GM21528 (cell line): ENCODE results near the gene TTLL8.

ENCODE experiments used
- ATAC-seq: cut with Tn5 transposase; IDR thresholded peaks from one replicate; pipeline ENCODE4 v1.9.1; 2021; ENCODE audit warnings: mild to moderate bottlenecking, moderate library complexity; ENCODE audit not compliant: unreplicated experiment, low FRiP score

Gene TTLL8

DNA sequence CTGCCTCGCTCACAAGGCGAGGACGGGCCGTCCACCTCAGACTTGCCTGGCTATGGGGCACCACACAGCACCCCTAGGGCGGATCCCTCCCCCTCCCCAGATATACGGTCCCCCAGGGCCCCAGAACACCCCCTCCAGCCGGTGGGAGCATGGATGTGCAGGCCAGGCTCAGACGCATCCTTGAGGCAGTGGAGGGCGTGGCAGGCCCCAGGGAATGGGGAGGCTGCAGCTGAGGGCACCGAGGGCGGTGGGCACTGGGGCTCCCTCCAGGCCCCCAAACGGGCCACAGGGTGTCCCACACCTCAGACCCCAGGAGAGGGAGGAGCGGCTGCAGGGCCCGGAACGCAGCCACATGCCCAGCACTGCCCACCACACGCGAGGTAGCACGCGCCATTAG is 12.1 kb downstream of the TTLL8 start:
- no peak for ATAC-seq

DNA sequence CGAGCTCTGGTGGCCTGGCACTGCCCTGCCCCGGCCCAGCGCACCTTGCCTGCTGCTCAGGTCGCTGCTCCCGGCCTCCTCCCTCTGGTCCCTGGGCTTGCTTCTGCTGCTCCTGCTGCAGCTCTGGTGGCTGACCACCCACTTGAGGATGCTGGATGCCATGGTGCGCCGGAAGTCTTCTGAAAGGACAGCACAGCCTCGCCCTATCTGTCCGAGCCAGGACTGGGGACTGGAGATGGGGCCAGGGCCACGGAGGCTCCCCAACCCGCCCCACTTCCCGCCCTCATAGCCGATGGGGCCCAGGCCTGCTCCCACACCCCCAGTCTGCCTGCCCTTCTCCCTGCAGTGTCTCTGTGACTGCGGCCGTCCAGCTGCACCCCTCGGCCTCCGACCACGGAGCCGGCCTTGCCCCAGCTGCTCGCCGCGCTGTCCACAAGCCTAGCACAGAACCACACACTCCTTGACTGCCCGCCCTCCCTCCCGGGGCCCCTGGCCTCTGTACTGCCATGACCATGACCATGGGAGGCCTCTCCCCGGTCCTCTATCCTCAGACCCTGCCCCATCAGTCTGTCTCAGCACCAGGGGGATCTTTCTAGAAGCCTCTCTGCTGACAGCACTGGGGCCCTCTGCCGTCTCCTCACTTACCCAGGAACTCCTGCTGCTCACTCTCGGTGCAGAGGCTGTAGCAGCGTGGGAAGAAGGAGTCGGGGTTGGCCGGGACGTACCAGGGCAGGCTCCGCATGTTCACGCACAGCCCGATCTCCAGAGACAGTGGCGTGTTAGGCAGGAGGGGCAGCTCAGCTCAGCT is 12.7 kb downstream of the TTLL8 start:
- ATAC-seq: no peak

DNA sequence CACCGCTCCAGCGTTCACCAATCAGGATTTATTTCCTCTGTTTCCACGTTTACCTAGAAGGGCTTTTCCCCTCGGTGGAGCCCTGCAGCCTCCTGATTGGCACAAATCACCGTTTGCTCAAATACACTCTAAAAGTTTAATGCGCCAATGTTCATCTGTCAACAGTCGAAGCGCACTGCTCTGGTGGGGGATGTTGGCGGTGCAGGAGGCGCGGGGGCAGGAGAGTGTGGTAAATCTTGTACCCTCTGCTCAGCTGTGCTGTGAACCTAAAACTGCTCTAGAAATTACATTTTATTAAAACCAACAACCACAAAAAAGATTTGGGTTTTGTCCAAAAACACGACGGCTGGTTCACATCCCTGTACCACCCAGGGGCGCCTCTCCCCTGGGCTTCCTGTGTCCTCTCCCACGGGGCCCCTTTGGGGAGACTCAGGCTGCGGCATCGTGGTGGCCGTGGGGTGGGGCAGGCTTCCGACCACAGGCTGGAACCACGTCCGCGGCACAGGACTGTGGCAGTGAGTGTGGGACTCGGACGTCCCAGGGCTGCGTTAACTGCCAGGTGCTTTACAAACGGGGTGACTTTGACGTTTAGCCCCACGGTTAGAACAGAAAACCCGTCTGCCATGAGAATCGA is 13.5 kb downstream of the TTLL8 start:
- ATAC-seq: no peak

DNA sequence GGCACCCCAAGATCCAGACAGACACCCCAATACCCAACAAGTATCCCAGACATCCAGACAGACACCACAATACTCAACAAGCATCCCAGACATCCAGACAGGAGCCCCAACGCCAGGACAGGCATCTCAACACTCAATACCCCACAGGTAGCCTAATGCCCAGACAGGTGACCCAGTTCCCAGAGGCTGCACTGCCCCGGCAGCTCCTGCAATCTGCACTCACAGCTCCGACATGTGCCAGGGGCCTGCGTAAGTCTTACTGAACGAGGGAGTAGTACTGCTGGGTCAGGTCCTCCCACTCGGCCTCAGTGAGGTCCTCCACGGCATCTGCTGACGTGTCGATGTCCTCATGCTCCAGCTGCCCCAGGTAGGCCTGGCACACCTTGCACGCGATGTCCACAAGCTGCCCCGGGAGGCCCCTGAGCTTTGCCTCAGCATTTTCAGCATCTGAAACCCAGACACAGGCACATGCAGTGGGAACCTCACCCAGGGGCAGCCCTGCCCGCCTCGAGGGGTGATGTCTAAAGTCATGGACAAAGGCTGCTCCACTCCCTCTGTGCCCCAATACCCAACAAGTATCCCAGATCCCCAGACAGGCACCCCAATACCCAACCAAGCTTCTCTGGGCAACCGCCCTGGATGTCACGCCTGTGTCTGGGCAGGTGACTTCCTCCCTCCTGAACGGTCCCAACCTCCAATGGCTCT is 16.6 kb downstream of the TTLL8 start:
- ATAC-seq: no peak

DNA sequence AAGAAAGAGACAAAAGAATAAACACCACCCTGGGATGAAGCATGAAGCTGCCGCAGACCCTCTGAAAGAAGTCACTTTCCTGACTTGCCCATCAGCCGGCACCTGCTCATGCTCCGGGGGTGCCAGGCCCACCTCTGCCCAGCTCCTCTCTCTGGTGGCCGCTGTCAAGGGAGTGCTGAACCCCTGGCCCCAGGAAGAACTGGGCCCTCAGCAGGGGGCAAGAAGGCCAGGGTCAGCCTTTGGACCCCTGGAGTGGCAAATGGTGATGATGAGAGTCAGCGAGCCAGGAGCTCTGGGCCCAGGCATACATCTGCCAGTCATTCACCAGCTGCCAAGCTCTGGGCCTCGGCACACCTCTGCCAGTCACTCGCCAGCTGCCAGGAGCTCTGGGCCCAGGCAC is 17.4 kb downstream of the TTLL8 start:
- no peak for ATAC-seq

DNA sequence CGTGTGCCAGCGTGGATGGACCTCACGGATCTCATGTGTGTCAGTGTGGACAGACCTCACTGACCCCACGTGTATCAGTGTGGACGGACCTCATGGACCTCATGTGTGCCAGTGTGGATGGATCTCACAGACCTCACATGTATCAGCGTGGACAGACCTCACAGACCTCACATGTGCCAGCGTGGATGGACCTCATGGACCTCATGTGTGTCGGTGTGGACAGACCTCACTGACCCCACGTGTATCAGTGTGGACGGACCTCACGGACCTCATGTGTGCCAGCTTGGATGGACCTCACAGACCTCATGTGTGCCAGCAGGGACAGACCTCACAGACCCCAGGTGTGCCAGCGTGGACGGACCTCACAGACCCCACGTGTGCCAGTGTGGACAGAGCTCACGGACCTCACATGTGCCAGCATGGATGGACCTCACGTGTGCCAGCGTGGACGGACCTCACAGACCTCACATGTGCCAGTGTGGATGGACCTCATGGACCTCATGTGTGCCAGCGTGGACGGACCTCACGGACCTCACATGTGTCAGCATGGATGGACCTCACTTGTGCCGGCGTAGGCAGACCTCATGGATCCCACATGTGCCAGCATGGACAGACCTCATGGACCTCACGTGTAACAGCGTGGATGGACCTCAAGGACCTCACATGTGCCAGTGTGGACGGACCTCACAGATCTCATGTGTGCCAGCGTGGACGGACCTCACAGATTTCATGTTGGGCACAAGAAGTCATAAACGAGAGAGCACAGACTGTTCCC is 18.2 kb downstream of the TTLL8 start:
- ATAC-seq: no peak

DNA sequence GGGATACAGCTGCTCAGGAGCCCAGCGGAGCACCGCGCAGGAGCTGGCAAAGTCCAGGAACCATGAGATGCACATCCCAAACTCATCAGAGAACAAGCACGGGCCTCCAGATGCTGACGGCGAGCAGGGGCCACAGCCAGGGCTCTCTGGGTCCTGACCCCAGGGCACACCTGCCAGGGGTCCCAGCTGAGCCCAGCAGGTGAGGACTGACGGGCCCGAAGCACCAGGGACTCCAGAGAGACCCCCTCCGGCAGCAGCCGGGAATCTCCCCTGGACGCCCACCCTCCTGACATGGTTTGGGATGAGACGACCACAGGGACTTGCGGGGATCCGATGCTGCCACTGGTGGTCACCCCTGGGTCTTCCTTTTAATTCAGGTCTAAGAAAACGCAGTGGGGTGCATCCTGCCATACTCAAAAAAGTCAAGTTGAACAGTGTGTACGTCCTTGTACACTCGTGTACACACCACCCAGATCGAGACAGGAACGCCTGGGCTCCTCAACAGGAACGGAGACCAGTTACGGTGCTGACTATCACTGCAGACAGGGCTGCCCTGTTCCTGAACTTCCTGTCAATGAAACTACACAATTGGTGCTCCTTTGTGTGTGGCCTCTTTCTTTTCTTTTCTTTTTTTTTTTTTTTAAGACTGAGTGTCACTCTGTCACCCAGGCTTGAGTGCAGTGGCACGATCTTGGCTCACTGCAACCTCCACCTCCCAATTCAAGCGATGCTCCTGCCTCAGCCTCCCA is 21.9 kb downstream of the TTLL8 start:
- no peak for ATAC-seq

DNA sequence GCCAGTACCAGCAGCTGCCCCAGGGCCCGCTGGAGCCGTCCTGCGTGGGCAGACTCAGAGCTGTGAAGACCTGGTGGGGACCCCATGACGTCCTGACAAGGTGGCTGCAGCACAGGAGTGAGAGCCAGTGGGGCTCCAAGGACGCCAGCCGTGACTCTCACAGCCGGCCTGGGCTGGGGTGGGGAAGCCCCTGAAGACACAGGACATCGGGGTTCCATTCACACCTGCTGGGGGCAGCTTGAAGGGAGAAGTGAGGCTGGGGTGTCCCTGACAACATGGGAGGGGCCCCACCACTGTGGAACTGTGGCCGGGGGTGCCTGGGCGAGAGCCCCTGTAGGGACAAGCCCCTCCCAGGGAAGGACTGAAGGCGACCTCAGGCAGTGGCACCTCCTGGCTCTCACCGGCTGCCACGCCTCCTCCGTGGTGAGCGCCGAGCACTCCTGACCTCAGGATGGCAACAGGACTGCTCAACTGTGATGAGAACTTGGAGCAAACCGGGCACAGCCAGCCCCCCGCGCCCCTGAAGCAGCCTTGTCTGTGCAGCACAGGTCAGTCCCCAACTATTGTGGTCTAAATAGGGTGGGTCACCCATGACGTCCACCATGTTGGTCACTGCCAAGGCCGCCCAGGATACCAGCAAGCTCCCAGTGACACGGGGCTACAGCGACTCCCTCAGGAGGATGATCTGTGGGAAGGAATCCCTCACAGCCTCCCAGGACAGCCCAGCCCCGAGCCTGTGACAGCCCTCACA is 22.8 kb downstream of the TTLL8 start:
- ATAC-seq: no peak

DNA sequence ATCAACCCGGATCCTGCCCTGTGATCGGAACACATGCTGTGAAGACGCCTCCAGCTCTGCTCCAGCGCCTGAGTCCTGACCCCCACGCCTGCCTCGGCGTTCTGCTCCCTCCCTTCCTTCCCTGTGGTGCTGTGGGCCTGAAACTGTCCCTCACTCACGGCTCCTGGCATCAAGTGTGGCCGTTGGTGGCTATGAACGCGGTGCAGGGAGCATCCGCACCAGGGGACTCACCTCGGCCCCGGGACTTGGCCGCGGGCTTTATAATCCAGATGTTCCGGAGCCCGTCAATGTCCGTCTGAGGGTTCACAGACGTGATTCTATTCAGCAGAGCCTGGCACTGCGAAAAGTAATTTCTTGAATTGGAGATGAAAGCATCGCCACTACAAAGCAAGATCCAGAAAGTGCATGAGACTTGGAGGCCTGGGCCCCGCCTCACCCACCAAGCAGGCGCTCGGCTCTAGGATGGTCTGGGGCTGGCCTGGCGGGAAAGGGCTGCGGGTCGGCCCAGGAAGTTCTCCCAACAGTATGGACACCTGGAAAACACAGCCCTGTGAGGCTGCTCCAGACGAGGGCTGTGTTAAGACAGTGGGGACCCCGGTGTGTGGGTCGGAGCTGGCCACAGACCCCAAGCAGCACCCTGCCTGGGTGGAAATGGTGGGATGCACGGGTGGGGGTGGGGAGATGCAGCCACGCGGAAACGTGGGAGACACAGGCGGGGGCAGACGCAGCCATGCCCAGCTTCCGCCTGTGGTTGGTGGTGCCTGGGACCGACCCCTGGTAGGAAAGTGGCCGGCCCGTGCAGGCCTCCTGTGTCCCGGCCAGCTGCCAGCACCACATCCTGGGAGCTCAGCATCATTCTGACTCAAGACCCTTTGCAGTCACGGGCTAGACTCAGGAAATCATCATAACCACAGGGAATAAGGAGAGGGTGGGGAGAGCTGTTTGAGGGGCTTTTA is 23.7 kb downstream of the TTLL8 start:
- no peak for ATAC-seq

DNA sequence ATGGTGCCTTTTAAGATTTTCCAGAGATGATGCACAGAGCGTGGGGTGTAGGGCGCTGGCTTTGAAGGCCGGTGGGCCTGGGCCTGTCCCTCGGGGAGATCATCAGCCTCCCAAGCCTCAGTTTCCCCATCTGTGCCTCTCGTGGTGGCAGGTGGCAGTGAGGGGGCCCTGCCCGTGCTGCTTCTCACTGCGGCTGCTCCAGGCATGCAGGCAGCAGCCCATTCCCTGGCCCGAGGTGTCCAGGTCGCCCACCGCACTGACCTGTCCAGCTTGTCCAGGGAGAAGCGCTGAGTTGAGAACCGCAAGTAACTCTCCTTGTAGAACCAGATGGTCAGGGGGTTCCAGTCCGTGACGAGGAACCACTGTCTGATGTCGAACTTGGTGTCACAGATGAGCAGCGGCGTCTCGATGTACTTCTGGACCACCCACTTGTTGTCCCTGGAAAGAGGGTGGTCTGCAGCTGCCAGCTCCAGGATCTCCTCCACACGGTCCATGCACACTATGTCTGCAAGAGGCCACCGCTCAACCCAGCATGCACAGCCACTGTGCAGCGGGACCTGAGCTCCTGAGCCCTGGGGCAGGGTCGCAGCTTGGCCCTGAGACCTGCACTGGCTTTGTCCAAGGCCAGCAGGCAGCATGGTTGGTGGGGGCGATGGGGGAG is 25.0 kb downstream of the TTLL8 start:
- no peak for ATAC-seq

DNA sequence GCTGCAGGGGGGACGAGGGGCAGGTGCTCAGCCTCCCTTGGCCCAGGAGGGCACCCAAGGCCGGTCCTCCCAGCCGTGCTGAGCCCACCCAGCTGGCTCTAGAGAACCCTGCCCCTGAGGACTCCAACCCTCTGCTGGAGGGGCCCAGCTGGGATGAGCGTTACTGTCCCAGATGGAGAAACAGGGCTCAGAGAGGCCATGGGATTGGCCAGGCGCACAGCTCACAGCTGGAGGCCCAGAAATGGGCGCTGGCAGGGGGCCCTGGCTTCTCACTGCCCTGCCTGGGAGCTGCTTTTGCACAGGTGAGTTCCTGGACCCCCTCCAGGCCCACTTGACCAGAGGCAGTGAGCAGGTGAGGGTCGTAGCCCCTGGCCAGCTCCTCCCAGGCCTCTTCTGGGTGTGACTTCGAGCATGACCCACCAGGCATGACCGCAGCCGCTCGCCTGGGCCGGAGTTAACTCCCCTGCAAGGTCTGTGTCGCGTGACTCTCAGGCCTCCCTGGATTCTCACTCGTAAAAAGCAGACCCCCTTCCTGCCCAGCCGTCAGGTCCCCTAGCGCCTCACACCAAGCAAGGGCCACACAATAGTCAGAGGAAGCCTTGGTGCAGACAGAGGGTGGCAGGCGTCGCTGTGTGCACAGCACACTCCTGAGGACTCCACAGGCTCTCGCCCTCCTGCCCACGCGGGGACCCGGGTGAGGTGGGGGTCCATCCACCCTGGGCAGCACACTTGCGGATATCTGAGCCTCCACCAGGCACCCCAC is 25.8 kb downstream of the TTLL8 start:
- ATAC-seq: no peak

DNA sequence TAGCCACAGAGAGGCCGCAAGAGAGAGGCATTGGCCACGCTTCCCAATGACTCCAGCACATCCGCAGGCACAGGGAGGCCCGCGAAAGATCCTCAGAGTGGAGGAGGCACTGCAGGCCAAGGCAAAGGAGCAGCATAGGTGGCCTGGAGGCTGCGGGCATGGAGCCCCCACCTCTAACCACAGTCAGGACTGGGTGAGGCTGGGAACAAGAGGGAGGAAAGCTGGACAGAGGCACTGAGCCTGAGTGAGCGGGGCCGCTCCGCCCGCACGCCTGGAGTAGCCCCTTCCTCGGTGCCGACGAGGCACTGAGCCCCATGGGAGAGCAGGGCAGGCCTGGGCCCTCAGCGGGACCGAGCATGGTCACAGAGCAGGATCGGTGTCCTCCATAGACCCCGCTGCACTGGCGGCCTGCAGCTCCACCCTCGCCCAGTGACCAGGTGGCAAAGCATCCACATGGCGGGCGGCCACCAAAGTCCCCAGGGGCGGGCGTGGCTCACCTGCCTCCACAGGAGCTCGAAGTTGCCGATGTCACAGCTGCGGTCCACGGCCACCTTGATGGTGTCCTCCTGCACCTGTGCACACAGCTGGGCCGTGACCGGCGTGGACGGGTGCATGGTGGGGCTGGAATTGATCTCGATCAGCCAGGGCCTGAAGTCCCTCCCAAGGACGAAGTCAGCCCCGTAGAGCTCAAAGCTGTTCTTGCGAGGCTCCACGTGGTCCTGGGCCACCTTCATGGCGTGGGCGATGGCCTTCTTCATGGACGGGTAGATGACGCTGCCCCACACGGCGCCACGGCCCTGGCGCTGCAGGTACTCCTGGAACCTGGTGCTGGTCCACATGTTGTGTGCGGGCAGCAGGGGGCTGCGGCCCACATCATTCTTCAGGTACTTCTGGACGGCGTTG is 26.7 kb downstream of the TTLL8 start:
- no peak for ATAC-seq

DNA sequence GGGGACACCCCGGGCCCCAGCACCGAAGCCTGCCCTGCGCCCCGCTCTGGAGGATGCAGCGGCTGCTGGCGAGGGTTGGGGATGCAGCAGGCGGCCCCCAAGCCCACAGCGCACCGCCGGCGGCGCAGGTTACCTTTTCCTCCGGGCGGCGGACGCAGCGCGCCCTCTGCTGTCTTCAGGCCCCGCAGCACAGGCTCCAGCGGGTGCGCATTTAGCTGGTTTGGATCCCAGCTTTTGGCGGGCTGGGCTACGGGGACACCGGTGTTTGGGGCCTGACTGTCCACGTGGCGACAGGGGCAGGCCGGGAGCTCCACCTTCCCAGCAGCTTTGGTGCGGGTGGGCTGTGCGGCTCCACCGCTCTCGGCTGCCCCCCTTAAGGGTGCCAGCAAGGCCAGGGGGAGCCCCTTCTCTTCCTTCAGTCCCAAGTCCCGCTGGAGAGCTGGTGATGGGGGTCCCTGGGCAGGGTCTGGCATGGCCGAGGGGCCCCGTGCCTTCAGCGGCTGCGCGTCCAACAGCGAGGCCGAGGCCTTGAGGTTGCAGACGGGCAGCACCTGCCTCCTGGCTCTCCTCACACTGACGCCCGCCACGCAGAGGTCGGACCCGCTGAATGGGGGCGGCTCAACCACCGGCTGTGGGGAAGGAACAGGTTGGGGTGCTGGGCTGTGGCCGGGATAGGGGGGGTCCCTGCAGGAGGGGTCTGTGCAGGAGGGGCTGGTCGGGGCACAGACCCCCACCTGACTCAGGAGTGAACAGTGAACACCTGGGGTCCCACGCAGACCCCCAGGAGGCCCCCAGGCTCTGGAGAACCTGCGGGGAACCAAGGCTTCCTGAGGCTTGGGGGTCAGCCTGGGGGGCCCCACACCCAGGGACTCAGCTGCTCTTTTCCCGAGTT is 27.6 kb downstream of the TTLL8 start:
- no peak for ATAC-seq

DNA sequence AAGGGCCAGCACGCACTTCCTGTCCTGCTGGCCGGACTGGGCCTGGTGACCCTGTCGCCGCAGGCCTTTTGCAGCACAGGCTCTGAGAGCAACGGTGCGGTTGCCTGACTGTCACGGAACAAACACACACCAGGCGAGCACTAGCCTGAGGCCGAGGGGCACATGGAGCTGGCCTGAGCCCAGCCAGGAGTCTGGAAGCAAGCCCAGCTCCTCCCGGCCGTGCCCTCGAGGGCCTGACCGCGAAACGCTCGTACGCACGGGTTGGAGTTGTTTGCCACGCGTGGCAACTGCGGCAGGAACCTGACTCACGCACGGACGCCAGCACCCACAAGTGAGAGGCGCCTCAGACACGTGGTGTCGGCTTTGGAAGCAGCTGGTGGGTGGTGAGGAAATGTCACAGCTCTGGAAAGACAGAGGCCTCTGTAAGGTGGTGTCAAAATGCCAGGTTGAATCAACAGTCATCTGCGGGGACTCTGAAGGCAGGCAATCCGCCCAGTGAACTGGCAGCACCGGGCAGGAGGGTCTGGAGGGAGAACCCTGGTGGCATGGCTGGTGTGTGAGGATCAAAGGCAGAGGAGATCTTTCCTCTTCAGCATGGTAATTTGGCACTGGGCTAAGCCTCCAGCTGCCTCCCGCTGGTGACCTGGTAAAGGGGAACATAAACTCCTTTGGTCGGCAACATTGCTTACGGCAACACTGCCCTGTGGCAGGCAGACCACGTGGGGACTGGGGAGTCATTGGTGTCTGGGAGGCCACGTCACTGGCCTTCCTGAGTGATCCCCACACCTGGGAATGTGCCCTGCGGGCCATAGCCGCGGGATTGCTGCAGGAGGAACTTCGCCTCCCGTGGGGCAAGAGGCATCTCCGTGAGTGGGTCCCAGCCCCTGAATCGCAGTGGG is 30.2 kb downstream of the TTLL8 start:
- ATAC-seq: no peak
